Renal cortex interstitium (tissue), 11 donors: ENCODE results near the gene CCDC136. TPM values are rescaled to one million over a fixed set of nuclear protein-coding genes. Genes with fewer than 3 reads are reported as not detected.

Experiments
- DNase-seq, 11 donors: peaks; one replicate each; pipeline ENCODE4 v3.0.0-alpha.2; 2013; ENCODE audit warnings: low read depth in 9 of 11, low spot score in 4 of 11; ENCODE audit errors: extremely low read depth in 1 of 11
- polyA plus RNA-seq, 3 donors: library from polyadenylated mRNA; unstranded; fragments of 120-200 nt; gene quantifications; one replicate each; pipeline ENCODE4 v1.2.1, GENCODE V29; 2013; ENCODE audit not compliant: insufficient read length in 3 of 3

Gene CCDC136
- polyA plus RNA-seq, 3 donors = 16.1 to 22.8 (median 22.5) TPM

GRCh38 chr7:128839751-128840177 lies 48.0 kb downstream of the CCDC136 start:
- DNase-seq = no peak

- DNase-seq = no peak
These were observed 48.8 kb downstream of the CCDC136 start for GRCh38 chr7:128840326-128841170.

DNA sequence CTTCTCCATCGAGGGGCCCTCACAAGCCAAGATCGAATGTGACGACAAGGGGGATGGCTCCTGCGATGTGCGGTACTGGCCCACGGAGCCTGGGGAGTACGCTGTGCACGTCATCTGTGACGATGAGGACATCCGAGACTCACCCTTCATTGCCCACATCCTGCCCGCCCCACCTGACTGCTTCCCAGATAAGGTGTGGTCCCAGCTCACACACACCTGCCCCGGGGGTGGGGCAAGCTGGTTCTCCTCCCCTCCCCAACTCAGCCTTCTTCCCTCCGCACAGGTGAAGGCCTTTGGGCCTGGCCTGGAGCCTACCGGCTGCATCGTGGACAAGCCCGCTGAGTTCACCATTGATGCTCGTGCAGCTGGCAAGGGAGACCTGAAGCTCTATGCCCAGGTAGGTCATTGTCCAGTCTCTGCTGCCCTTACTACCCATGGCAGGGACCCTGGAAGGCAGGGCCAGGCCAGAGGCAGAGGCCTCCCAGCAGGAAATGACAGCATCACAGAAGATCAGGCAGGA lies 49.5 kb downstream of the CCDC136 start:
- no peak for DNase-seq

GRCh38 chr7:128841921-128842673 lies 50.3 kb downstream of the CCDC136 start:
- no peak for DNase-seq

GRCh38 chr7:128842674-128843641 lies 51.2 kb downstream of the CCDC136 start:
- DNase-seq = no peak

DNA sequence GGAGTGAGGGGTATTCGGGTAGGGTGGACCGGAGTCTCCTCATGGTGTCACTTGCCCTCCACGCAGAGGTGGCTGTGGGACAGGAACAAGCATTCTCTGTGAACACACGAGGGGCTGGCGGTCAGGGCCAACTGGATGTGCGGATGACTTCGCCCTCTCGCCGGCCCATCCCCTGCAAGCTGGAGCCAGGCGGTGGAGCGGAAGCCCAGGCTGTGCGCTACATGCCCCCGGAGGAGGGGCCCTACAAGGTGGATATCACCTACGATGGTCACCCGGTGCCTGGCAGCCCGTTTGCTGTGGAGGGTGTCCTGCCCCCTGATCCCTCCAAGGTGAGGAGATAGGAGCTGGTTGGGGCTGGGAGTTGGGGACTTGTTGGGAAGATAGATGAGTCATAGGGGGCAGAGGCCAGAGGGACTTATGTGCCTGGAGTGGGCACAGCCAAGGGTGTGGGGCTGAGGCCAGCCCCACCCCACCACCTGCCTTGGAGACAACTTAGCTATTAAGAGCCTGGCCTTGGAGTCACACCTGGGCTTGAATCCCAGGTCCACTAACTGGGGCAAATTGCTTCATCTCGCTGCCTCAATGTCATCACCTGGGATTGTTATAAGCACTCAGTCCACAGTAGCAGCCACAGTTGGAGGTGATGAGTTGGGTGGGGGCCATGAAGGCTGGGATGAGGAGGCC lies 52.3 kb downstream of the CCDC136 start:
- DNase-seq = no peak

GRCh38 chr7:128844777-128845311 lies 53.1 kb downstream of the CCDC136 start:
- DNase-seq = no peak

DNA sequence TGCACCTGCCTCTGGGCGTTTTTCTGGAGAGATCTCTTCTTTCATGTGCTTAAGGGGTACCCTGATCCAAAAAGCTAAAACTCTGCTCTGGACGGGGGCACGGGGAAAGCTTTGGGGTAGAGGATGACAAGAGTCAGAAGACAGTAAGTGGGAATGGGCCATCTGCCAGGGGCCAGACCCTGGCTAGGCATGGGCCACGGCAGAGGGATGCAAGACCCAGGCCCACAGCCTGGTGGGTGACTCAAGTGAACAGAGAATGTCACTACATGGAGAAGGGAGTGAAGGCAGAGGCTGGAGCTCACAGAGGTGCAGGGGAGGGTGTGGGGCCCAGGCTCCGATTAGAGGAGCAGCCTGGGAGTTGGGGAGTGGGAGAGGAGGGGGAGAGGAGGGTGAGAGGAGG lies 53.7 kb downstream of the CCDC136 start:
- no peak for DNase-seq

GRCh38 chr7:128845987-128846386 lies 54.2 kb downstream of the CCDC136 start:
- DNase-seq = no peak

DNA sequence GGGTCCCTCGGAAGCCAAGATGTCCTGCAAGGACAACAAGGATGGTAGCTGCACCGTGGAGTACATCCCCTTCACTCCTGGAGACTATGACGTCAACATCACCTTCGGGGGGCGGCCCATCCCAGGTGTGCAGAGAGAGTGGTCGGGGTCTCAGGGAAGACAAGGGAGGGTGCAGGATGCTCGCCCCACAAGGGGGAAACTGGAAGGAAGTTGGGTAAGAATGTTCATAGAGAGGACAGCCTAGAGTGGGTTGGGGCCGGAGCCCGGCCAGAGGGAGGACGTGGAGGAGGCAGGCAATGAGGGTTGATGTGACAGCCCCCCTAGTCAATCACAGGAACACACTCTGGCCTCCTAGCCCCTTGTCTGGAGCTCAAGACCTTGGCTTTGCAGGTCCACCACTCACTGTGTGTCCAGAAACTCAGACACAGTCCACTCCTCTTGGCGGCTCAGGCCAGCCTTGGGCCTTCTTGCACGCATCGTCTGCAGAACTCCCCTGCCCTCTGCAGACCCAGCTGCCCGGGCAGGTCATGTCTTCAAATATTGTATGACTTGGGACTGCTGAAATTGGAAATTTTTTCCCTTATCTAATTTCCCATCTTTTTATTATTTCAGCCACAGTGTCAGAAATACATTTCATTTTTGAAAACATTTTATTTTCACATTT lies 55.1 kb downstream of the CCDC136 start:
- DNase-seq = no peak

DNA sequence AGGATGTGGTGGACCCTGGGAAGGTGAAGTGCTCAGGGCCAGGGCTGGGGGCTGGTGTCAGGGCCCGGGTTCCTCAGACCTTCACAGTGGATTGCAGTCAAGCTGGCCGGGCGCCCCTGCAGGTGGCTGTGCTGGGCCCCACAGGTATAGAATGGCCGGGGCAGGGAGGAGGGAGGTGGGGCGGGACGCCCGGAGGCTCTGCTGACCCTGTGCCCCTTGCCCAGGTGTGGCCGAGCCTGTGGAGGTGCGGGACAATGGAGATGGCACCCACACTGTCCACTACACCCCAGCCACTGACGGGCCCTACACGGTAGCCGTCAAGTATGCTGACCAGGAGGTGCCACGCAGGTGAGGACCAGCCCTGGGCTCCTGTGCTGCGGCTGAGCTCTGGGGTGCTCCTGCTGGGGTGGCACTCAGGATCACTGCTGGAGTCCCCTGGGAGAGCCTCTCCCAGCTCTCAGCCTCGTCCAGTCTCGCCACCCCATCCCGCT lies 56.0 kb downstream of the CCDC136 start:
- no peak for DNase-seq

DNA sequence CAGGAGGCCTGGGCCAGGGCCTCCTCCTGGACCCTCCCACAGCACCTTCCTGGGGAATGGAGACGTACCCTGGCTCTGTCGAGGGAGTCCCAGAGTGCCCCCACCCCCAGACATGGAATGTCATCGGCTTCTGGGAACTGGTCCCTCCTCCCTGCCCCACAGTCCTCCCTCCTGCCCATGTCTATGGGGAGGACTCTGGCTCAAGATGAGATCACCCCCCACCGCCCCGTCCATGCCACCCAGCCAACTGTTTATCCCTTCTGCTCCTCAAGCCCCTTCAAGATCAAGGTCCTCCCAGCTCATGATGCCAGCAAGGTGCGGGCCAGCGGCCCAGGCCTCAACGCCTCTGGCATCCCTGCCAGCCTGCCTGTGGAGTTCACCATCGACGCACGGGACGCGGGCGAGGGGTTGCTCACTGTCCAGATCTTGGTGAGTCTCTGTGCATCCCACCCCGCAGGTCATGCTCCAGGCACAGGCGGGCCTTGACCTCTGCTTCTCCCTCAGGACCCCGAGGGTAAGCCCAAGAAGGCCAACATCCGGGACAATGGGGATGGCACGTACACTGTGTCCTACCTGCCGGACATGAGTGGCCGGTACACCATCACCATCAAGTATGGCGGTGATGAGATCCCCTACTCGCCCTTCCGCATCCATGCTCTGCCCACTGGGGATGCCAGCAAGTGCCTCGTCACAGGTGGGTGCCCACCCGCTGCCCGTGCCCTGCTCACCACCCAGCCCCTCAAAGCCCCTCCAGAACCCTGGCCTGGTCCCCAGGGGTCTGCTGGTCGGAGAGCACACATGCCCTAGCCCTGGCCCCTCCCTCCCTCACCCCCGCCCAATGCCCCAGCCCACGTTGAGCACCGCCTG lies 56.8 kb downstream of the CCDC136 start:
- DNase-seq = no peak

- DNase-seq = no peak
These were observed 57.4 kb downstream of the CCDC136 start for GRCh38 chr7:128849156-128849515.

DNA sequence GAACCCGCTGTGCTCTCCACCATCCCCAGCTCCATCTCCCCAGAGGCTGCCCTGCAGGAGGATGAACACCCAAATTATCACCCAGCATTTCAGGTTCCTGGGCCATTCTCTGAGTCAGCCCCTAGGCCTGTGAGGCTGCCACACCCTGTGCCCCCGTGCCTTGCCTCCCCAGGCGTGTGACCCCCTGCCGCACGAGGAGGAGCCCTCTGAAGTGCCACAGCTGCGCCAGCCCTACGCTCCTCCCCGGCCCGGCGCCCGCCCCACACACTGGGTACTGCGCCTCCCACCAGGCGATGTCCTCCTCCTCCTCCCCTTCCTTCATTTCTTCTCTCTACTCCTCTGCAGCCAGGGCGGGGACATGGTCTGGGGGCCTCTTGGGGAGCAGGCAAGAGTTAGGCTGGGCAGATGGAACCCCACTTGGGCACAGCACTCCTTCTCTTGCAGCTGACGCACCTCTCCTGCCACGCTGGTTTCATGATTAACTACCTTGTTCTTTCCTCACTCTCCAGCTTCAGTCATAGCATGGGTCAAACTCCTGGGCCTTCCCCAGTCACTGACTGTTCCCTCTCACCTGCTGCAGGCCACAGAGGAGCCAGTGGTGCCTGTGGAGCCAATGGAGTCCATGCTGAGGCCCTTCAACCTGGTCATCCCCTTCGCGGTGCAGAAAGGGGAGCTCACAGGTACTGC lies 58.2 kb downstream of the CCDC136 start:
- no peak for DNase-seq

DNA sequence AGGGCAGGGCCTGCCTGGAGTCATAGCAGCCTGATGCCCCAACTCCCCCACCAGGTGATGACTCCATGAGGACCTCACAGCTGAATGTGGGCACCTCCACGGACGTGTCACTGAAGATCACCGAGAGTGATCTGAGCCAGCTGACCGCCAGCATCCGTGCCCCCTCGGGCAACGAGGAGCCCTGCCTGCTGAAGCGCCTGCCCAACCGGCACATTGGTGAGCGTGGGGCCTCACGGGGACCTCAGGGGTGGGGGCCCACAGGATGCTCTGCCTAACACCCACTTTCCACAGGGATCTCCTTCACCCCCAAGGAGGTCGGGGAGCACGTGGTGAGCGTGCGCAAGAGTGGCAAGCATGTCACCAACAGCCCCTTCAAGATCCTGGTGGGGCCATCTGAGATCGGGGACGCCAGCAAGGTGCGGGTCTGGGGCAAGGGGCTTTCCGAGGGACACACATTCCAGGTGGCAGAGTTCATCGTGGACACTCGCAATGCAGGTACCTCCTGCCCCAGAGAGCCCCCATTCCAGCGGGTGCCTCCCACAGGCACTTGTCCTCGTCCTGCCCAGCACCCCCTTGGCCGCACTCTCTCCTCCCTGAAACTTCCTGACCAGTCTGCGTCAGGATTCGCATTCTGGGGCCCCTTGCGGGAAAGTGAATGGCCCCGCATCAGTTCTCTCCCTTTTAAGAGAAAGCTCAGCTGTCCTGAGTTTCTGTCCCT lies 60.9 kb downstream of the CCDC136 start:
- DNase-seq = no peak

DNA sequence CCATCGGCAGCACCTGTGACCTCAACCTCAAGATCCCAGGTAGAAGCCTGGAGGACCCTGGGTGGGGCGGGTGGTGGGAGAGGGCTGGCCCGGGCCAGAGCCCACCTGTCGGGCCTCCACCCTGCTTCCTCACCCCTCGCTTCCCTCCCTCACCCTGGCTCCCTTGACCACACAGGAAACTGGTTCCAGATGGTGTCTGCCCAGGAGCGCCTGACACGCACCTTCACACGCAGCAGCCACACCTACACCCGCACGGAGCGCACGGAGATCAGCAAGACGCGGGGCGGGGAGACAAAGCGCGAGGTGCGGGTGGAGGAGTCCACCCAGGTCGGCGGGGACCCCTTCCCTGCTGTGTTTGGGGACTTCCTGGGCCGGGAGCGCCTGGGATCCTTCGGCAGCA lies 62.0 kb downstream of the CCDC136 start:
- no peak for DNase-seq
